NCI-H446 (cell line): ENCODE data around the gene SNX25.
A peak's percentile ranks its signal among the peaks of the same experiment; 100 is the strongest.
"Not testable (repeated sequence)": the region's sequence is repeated elsewhere in the genome, so short reads cannot be mapped to it uniquely, and the experiment has no call there.

Experiments used
- DNase-seq, 2 experiments: peaks; one replicate each; lab custom pipeline; 2025; lab: John Stamatoyannopoulos, UW

The SNX25 gene

GRCh38 chr4:185209031-185209851 is at the start of gene SNX25:
Gene SNX25, plus strand, starts transcription at chr4:185209598. Its CDS starts 229 bp downstream, at chr4:185209827.
- DNase-seq: peak; percentile 49 to 86

DNA sequence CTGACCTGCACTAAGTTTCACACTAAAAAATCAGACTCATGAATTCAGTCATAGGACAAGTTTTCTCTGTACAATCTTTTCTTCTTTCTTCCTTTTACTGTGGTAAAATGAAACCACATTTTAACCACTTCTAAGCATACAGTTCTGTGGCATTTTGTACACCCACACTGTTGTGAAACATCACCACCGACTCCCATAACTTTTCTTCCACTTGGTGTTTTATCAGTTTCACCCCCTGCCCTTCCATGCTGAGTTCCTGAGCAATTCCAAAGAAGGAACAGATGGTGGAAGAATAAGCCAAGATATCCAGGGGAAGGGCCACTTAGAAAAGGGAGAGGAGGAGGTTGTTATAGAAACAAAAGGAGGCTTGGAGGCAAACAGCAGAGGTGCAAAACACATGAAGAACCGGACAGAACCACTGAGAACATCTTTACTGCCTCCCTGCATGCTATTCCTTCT is 43.8 kb upstream of the SNX25 start:
- DNase-seq: no peak

DNA sequence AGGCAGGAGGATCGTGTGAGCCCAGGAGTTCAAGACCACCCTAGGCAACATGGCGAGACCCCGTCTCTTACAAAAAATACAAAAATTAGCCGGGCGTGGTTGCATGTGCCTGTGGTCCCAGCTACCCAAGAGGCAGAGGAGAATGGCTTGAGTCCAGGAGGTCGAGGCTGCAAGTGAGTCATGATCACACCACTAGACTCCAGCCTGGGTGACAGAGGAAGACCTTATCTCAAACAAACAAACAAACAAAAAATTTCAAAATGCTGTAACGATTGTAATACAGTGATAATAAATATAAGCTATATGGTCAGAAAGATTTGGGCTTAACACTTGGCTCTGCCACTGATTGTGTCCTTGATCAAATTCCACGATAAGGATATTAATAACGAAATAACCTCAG is 42.2 kb upstream of the SNX25 start:
- DNase-seq: no peak

- DNase-seq: no peak
Measured at GRCh38 chr4:185171373-185172071, 37.9 kb upstream of the SNX25 start.

GRCh38 chr4:185179488-185179887 is 29.9 kb upstream of the SNX25 start:
- DNase-seq: no peak

DNA sequence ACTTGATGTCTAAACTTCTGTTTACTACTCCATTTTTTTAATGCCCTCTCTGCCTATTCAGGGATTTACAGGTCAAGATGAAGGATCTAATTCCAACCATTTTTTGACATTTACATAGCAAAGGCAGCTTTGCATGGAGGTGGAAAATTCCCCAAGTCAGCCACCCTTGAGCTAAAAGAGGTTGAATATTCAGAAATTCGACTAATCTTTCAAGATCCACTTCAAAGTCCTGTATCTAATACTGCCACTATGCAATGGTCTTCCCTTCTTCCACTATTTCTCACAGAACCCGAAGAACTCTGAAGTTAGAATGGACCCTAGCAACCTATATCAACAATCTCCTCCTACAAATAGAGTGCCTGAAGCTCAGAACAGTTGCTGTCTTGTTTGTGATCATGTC is 27.2 kb upstream of the SNX25 start:
- no peak for DNase-seq

DNA sequence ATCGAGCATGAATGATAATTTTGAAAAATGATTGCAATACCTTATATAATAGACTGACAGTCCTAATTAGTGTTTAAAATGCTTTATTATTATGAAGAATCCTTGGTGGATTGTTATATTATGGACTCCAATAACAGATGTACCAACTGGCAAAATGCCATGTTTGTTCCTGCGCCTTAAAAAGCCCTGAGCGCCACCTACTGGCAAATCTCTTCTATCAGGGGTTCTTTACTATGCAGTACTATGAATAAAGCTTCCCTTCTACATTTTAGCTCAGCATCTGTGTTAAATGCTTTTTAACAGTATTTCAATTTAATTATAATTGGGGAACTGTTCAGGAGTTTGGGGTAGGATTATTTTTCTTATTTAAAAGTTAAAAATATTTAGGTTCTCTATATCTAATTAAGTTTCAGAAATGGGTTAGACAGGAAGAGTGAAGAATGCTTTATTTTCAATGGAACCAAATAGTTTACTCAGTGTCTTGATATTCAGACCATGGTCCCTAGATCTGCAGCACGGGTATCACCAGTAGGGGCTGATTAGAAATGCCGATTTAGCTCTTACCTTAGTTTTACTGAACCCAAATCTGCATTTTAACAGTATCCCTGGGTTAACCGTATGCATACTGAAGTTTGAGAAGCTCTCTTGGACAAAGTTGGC is 25.6 kb upstream of the SNX25 start:
- DNase-seq: peak; percentile 68 to 94

- DNase-seq: peak in 1 of 2 experiments; percentile 10
Measured at GRCh38 chr4:185186769-185187168, 22.6 kb upstream of the SNX25 start.

DNA sequence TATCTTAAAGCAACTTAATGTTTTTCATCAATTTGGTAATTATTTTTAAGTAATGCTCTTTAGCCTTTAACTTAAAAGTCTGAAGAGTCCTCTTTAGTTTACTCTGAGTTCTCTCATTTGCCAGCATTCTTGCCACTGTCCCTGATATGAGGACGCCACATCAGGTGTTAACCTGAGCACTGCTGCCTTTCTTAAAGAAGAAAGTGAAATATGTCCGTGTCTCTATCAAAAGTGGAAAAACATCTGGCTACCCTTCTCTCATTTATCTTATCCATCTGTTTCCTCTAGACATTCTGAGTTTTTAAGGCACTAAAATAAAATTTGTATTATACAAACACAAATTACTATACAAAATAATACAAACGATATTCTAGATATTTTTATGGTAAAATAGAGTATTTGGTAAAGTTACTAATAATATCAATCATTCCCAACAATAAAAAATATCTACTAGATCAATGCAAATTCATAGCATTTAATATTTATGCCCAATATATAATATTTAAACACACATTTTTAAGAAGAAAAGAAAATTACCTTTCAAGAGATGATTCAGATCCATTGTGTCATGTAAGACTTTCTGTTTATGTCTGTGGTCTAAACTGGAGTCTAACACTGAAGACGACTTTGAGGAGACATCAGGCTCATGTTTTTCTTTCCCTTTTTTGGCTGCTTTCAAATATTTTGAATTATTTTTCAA is 19.6 kb upstream of the SNX25 start:
- DNase-seq: no peak

GRCh38 chr4:185190306-185190856 is 19.0 kb upstream of the SNX25 start:
- no peak for DNase-seq

GRCh38 chr4:185192059-185192458 is 17.3 kb upstream of the SNX25 start:
- DNase-seq: no peak

GRCh38 chr4:185194924-185195888 is 14.2 kb upstream of the SNX25 start:
- DNase-seq: no peak

DNA sequence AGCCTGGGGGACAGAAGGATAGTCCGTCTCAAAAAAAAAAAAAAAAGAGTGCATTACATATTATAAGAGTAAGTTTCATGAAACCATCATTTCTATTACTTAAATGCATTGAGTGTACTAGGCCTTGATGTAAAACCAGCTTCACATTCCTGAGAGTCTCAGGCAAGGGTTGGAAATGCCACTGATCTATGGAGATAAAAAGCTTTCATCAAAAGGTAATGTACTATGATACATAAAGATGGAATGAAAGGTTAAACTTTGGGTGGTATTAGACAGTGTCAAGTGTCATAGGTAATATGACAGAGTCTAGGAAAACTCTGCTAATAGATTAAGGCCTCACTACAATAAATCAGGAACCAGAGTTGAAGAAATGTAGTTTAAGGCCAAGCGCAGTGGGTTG is 13.0 kb upstream of the SNX25 start:
- no peak for DNase-seq

DNA sequence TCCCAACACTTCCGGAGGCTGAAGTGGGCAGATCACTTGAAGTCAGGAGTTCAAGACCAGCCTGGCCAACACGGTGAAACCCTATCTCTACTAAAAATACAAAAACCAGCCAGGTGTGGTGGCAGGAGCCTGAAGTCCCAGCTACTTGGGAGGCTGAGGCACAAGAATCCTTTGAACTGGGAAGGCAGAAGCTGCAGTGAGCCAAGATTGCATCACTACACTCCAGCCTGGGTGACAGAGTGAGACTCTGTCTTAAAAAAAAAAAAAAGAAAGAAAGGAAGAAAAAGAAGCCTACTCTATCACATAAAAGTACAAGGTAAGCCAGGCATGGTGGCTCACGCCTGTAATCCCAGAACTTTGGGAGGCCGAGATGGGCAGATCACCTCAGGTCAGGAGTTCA is 11.2 kb upstream of the SNX25 start:
- not testable (repeated sequence) for DNase-seq

- no peak for DNase-seq
Measured at GRCh38 chr4:185201977-185202962, 7.1 kb upstream of the SNX25 start.

- DNase-seq: no peak
Measured at GRCh38 chr4:185202984-185203485, 6.4 kb upstream of the SNX25 start.

- DNase-seq: peak; percentile 64 to 89
Measured at GRCh38 chr4:185203486-185204237, 5.7 kb upstream of the SNX25 start, which contains the start of gene CFAP97. Gene CFAP97, minus strand, starts transcription at chr4:185204000. Its CDS starts 12,804 bp downstream, at chr4:185191196.

DNA sequence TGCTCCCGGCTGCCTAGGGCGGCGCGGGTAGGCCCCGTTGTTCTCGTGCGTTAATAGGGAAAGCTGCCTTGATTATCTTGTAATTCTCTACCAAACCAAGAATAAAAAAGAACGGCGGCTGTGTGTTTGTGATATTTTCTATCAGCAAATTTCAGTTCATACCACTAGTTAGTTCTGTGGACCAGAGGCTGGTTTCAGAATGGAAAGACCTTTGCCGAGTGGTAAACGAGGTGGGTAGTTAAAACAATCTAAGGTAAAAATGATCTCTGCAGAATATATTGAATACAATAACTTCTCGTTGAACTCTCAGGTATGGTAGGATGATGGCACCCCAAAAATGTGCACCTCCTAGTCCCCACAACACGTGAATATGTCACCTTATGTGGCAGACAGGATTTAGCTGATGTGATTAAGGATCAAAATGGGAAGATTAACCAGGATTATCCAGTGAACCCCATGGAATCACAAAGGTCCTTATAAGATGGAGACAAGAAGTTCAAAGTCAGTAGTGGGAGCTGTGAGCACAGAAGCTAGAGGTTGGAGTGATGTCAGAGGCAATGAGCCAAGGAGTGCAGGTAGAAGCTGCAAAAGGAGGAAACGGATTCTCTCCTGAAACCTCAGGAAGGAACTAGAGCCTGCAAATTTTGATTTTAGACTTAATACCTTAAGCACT is 5.0 kb upstream of the SNX25 start:
- no peak for DNase-seq
